Ovary (tissue), 3 donors: ENCODE results near the gene COL18A1.

Experiments
- POLR2A ChIP-seq: fragments of 450-650 bp; IDR thresholded peaks from one replicate; pipeline ENCODE4 v1.6.1; 2017; ENCODE audit warnings: antibody characterized with exemption, mild to moderate bottlenecking, moderate library complexity
- TF ChIP-seq, protein P1 (sequence below), 3 donors: fragments of 450-650 bp in 2 of 3; fragments of 200-600 bp in 1 of 3; IDR thresholded peaks; one replicate each; pipeline versions ENCODE4 v1.5.1 to v1.8.0; 2016 to 2022; ENCODE audit warnings: antibody characterized with exemption in 3 of 3, mild to moderate bottlenecking in 1 of 3
- donor health status: DM: no; HTN: no; CAD: no.

DNA sequence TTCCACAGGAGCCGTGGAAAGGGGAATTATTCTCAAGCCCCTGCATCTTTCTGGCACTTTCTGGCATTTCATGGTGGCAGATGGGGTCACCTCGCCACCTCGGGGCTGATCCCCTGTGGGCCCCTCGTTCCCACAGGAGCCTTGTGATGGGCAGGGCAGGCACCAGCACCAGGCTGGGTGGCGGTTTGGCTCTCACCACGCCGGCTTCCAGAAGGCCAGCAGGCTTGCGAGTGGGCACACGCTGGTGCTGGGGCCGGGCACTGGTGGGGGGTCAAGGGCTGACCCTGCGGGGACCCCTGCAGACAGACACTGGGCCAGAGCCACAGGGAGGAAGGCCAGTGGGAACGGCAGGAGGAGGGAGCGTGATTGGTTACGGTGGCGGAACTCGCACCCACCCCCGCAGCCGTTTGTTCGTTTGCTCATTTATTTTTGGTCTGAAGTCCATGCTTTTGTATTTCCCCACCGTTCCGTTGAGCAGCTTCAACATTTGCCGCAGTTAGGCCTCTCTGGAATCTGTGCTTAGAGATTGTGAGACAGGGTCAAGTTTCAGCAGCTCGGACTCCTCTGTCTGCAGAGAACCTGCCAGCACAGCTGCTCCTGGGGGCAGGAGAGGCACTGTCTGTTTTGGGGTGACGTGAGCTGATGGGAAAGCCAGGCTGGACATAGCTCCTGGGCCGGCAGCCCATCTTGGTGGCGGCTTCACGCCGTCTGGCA is 5.3 kb downstream of the COL18A1 start:
- TF ChIP-seq, protein P1, sequence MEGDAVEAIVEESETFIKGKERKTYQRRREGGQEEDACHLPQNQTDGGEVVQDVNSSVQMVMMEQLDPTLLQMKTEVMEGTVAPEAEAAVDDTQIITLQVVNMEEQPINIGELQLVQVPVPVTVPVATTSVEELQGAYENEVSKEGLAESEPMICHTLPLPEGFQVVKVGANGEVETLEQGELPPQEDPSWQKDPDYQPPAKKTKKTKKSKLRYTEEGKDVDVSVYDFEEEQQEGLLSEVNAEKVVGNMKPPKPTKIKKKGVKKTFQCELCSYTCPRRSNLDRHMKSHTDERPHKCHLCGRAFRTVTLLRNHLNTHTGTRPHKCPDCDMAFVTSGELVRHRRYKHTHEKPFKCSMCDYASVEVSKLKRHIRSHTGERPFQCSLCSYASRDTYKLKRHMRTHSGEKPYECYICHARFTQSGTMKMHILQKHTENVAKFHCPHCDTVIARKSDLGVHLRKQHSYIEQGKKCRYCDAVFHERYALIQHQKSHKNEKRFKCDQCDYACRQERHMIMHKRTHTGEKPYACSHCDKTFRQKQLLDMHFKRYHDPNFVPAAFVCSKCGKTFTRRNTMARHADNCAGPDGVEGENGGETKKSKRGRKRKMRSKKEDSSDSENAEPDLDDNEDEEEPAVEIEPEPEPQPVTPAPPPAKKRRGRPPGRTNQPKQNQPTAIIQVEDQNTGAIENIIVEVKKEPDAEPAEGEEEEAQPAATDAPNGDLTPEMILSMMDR (IDR thresholded peaks at IDR 0.05) = no peak
- TF ChIP-seq POLR2A = no peak
